Mammary epithelial cell (primary cell): ENCODE results near the gene MARVELD1.

Experiments used
- EZH2 ChIP-seq: IDR thresholded peaks from 2 replicates; pipeline ENCODE4 v1.6.1; 2012; ENCODE audit warnings: low read length, inconsistent platforms, borderline replicate concordance
- TF ChIP-seq, protein P1 (sequence below), 2 donors: IDR thresholded peaks in 1 of 2; conservative IDR thresholded peaks in 1 of 2; 2 replicates each; pipeline ENCODE4 v1.5.1; 2011 to 2012; ENCODE audit warnings: inconsistent platforms in 2 of 2, low read length in 2 of 2, mild to moderate bottlenecking in 2 of 2, control low read depth in 1 of 2, low read depth in 1 of 2; ENCODE audit not compliant: insufficient read depth in 1 of 2; ENCODE audit errors: extremely low read depth in 1 of 2

DNA sequence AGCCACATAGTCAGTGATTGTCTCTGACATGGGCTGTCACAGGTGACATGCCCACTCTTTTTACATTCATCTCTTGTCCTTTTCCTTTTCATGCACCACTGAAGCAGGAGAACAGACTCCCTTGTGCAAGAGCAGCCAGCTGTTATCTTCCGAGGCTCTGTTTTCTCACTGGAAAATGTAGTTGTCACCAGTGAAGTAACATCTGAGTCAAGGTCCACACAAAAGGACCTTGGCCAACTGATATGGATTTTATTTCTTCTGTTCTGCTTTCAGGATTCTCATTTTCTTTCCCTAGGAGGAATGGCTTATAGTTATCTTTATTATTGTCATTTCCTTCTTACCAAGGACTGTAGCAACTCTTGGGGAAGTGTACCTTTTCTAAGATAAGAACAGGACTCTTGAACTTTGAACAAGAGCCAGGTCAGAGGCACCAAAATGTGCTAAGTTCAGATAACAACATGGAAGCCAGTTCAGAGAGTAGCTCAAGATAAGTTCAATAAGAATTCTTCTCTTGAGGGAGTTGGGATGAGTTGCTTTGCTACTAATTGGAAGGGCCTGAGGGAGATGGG is 49.2 kb upstream of the MARVELD1 start:
- TF ChIP-seq, protein P1, sequence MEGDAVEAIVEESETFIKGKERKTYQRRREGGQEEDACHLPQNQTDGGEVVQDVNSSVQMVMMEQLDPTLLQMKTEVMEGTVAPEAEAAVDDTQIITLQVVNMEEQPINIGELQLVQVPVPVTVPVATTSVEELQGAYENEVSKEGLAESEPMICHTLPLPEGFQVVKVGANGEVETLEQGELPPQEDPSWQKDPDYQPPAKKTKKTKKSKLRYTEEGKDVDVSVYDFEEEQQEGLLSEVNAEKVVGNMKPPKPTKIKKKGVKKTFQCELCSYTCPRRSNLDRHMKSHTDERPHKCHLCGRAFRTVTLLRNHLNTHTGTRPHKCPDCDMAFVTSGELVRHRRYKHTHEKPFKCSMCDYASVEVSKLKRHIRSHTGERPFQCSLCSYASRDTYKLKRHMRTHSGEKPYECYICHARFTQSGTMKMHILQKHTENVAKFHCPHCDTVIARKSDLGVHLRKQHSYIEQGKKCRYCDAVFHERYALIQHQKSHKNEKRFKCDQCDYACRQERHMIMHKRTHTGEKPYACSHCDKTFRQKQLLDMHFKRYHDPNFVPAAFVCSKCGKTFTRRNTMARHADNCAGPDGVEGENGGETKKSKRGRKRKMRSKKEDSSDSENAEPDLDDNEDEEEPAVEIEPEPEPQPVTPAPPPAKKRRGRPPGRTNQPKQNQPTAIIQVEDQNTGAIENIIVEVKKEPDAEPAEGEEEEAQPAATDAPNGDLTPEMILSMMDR (conservative IDR thresholded peaks at IDR 0.05 in 1 of 2, IDR thresholded peaks at IDR 0.05 in 1 of 2; ENCODE audit: extremely low read depth in 1 of 2, insufficient read depth in 1 of 2, low read depth in 1 of 2, low read length in 2 of 2) = no peak
- no peak for TF ChIP-seq EZH2
